Common myeloid progenitor, CD34-positive (primary cell): ENCODE data around the gene DCDC2.

ENCODE experiments used
- CTCF ChIA-PET: fragments of 350-600 bp; sonication (Branson Sonifier 250); formaldehyde crosslinking; loops from one replicate; lab custom pipeline; 2021; ENCODE audit warnings: antibody characterized with exemption; lab: Charles Lee
- POLR2A ChIA-PET: fragments of 350-600 bp; sonication (Branson Sonifier 250); formaldehyde crosslinking; loops from one replicate; lab custom pipeline; 2021; ENCODE audit warnings: antibody characterized with exemption; lab: Charles Lee
- DNase-seq, 3 donors: peaks; one replicate each; pipeline versions ENCODE4 v3.0.0 to v3.0.0-alpha.2; 2013
- H3K27ac ChIP-seq, 2 experiments: 1 replicate in 1 of 2; 2 replicates in 1 of 2; pipeline ENCODE4 v1.7.0; 2013; ENCODE audit warnings: inconsistent platforms in 2 of 2, low read length in 2 of 2, mild to moderate bottlenecking in 2 of 2, low read depth in 1 of 2, moderate library complexity in 1 of 2; ENCODE audit not compliant: severe bottlenecking in 2 of 2, insufficient read depth in 1 of 2, poor library complexity in 1 of 2
- H3K27me3 ChIP-seq, 5 experiments: replicated peaks in 2 of 5; 1 replicate in 3 of 5; 2 replicates in 2 of 5; pipeline versions ENCODE4 v1.6.1 to v1.7.0; 2013; ENCODE audit warnings: low read length in 4 of 5, mild to moderate bottlenecking in 2 of 5, moderate library complexity in 2 of 5, inconsistent platforms in 1 of 5; ENCODE audit not compliant: insufficient read depth in 5 of 5, control insufficient read depth in 4 of 5
- H3K36me3 ChIP-seq, 4 experiments: 1 replicate in 2 of 4; 2 replicates in 2 of 4; pipeline versions ENCODE4 v1.6.1 to v1.7.0; 2013; ENCODE audit warnings: low read length in 3 of 4, control low read depth in 1 of 4, mild to moderate bottlenecking in 1 of 4; ENCODE audit not compliant: control insufficient read depth in 4 of 4, insufficient read depth in 4 of 4
- H3K4me1 ChIP-seq, 4 experiments: 1 replicate in 3 of 4; 2 replicates in 1 of 4; pipeline versions ENCODE4 v1.6.1 to v1.7.1; 2013; ENCODE audit warnings: low read length in 3 of 4, mild to moderate bottlenecking in 3 of 4, control low read depth in 1 of 4, inconsistent platforms in 1 of 4, moderate library complexity in 1 of 4; ENCODE audit not compliant: control insufficient read depth in 4 of 4, insufficient read depth in 4 of 4; ENCODE audit errors: control extremely low read depth in 1 of 4
- H3K4me3 ChIP-seq, 7 experiments: 1 replicate in 4 of 7; 2 replicates in 3 of 7; pipeline versions ENCODE4 v1.5.1 to v1.7.0; 2013; ENCODE audit warnings: mild to moderate bottlenecking in 7 of 7, low read length in 6 of 7, moderate library complexity in 6 of 7, inconsistent platforms in 2 of 7, low read depth in 2 of 7, control low read depth in 1 of 7; ENCODE audit not compliant: insufficient read depth in 4 of 7, control insufficient read depth in 1 of 7; ENCODE audit errors: extremely low read depth in 1 of 7
- H3K9me3 ChIP-seq, 5 experiments: 1 replicate in 4 of 5; 2 replicates in 1 of 5; pipeline versions ENCODE4 v1.6.1 to v1.7.1; 2013; ENCODE audit warnings: low read length in 4 of 5, mild to moderate bottlenecking in 2 of 5, inconsistent platforms in 1 of 5, low read depth in 1 of 5, moderate library complexity in 1 of 5; ENCODE audit not compliant: control insufficient read depth in 4 of 5, insufficient read depth in 2 of 5; ENCODE audit errors: control extremely low read depth in 1 of 5
- WGBS: methylation state at CpG from one replicate; pipeline ENCODE4 v1.1.5; 2013; ENCODE audit not compliant: insufficient coverage; 5-methylcytosine and 5-hydroxymethylcytosine counted together

Gene DCDC2

DNA sequence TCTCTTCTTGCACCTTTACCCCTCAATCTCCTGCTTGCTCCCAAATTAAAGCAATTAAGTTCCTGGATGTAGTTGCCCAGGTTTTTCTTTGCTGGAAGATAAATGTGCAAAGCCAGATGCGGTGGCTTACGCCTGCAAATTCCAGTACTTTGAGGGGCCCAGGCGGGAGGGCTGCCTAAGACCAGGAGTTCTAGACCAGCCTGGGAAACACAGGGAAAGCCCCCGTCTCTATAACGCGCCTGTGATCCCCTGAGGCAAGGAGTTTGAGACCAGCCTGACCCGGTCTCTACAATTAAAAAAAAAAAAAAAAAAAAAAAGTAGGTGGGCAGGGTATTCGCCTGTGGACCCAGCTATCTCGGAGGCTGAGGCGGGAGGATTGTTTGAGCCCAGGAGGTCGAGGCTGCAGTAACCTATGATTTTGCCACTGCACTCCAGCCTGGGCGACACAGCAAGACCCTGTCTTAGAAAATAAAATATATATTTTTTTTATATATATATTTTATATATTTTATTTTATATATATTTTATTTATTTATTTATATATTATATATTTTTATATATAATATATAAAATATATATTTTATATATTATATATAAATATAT is 461 bp upstream of the DCDC2 start:
- peak in 2 of 3 donors; percentile 18 to 33 for DNase-seq
- H3K4me1 ChIP-seq: peaks cover 3 to 21% (median 15%) of the 10 kb centered on the region in 4 experiments
- ChIA-PET CTCF (interaction anchor here (0.9 to 1.0 kb wide), 2 partner anchors 31 to 75 kb away, joined by 4 to 5 read pairs; no protein-coding TSS in a partner anchor), POLR2A (no interaction called here)
- H3K36me3 ChIP-seq: no peaks in the 10 kb centered on the region
- no peak overlapping the region for H3K27ac ChIP-seq
- H3K4me3 ChIP-seq: peak overlapping the region in 5 of 7 experiments; percentile 5 to 75 (median 59)
- no peaks in the 10 kb centered on the region for H3K9me3 ChIP-seq
- WGBS: 27% methylated on average over 3 of the region's 12 CpGs
- peaks cover 7 to 22% (median 13%) of the 10 kb centered on the region in 5 experiments for H3K27me3 ChIP-seq

GRCh38 chr6:24356310-24356973 is 1.4 kb downstream of the DCDC2 start:
- ChIA-PET POLR2A (no interaction called here), CTCF (no interaction called here)
- Histone ChIP-seq H3K27ac (no peak overlapping the region), H3K27me3 (peaks cover 7 to 20% (median 13%) of the 10 kb centered on the region in 5 experiments), H3K4me3 (no peak overlapping the region), H3K9me3 (no peaks in the 10 kb centered on the region), H3K4me1 (peaks cover 3 to 21% (median 15%) of the 10 kb centered on the region in 4 experiments), H3K36me3 (no peaks in the 10 kb centered on the region)
- DNase-seq: no peak
- 100% methylated on average over 3 of the region's 5 CpGs for WGBS

DNA sequence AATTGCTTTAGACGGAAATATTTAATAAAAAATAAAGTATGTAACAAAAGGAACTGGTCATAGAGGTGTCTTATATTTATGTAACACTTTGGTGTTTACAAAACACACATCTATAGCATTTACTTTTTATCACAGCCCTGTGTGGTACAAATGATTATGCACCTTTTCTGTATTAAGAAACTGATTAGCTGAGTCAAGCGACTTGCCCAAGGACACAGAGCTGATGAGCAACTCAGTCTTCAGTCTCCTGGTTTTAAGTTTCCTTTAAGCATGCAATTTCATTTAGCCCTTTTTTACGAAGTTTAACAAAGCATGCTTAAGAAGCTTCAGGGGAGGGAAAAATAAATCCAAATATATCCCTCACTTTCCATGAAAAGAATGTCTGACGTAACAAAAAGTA is 2.5 kb downstream of the DCDC2 start:
- H3K4me3 ChIP-seq: no peak overlapping the region
- H3K27ac ChIP-seq: no peak overlapping the region
- 80% methylated on average over 1 of the region's 4 CpGs for WGBS
- peaks cover 1 to 19% (median 15%) of the 10 kb centered on the region in 4 experiments for H3K4me1 ChIP-seq
- H3K36me3 ChIP-seq: no peaks in the 10 kb centered on the region
- H3K27me3 ChIP-seq: peaks cover 7 to 20% (median 13%) of the 10 kb centered on the region in 5 experiments
- DNase-seq: no peak
- POLR2A ChIA-PET: no interaction called here
- CTCF ChIA-PET: no interaction called here
- no peaks in the 10 kb centered on the region for H3K9me3 ChIP-seq

DNA sequence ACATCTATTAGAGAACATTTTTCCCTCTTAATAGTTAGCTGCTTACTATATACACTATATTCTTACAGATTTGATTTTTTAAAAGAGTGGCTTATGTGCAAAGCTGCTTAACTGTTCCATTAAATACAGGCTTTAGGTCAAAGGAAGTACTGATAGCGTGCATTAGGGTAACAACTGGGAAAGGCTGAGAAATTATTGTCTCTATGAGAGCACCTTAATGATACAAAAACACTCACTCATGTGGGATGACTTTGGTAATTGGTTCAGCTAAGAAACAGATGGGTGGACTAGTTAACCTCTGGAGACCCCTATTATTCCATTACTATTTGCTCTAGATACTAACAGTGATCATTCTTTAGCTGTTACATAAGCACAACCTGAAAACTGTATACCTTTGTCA is 4.0 kb downstream of the DCDC2 start:
- H3K9me3 ChIP-seq: no peaks in the 10 kb centered on the region
- H3K27ac ChIP-seq: no peak overlapping the region
- H3K27me3 ChIP-seq: peaks cover 7 to 20% (median 13%) of the 10 kb centered on the region in 5 experiments
- H3K36me3 ChIP-seq: no peaks in the 10 kb centered on the region
- no peak for DNase-seq
- POLR2A ChIA-PET: no interaction called here
- H3K4me1 ChIP-seq: peaks cover 0 to 11% (median 9%) of the 10 kb centered on the region in 4 experiments
- WGBS: 100% methylated on average over 1 of the region's 1 CpG
- H3K4me3 ChIP-seq: no peak overlapping the region
- CTCF ChIA-PET: interaction anchor here (1.5 kb wide), 1 partner anchor 10 kb away, joined by 5 read pairs; no protein-coding TSS in a partner anchor

DNA sequence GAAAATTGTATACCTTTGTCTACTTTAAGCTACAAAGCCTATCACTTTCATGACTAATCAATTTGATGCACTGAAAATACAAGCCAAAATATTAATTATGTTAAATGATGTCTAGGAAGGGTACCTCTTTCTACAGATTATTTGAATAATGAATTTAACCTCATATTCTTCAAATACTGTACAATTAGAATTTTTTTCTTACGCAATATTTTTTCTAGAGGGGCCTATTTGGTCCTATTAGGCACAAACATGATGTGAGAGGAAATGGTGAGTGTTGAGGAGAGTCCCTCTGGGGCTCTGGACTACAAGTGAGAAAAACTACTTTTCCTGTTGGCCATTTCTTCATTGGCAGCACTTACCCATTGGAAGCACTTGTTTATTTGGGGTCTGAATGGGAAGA is 5.4 kb downstream of the DCDC2 start:
- no peak overlapping the region for H3K27ac ChIP-seq

GRCh38 chr6:24344976-24345375 is 12.9 kb downstream of the DCDC2 start:
- 100% methylated on average over 1 of the region's 3 CpGs for WGBS
- H3K4me1 ChIP-seq: no peaks in the 10 kb centered on the region
- H3K27ac ChIP-seq: no peak overlapping the region
- no peaks in the 10 kb centered on the region for H3K9me3 ChIP-seq
- no peaks in the 10 kb centered on the region for H3K36me3 ChIP-seq
- peaks cover 0 to 2% (median 0%) of the 10 kb centered on the region in 5 experiments for H3K27me3 ChIP-seq
- DNase-seq: no peak
- H3K4me3 ChIP-seq: no peak overlapping the region
- ChIA-PET POLR2A (no interaction called here), CTCF (interaction anchor here (1.1 kb wide), 1 partner anchor 8 kb away, joined by 5 read pairs; no protein-coding TSS in a partner anchor)

More for the DNA sequence above, 5.4 kb downstream of the DCDC2 start:
- DNase-seq: no peak
- no peak overlapping the region for H3K4me3 ChIP-seq
- no peaks in the 10 kb centered on the region for H3K9me3 ChIP-seq
- H3K27me3 ChIP-seq: peaks cover 4 to 9% (median 8%) of the 10 kb centered on the region in 5 experiments
- ChIA-PET CTCF (interaction anchor here (1.0 to 1.5 kb wide), 2 partner anchors 8 to 70 kb away, joined by 3 to 5 read pairs; no protein-coding TSS in a partner anchor), POLR2A (no interaction called here)
- H3K4me1 ChIP-seq: peaks cover 0 to 1% (median under 1%) of the 10 kb centered on the region in 4 experiments
- H3K36me3 ChIP-seq: no peaks in the 10 kb centered on the region
- WGBS: no CpG with 5 or more reads among the region's 1 CpG
